ENCODE measurements around the gene RALGAPA2.
A peak's percentile ranks its signal among the peaks of the same experiment; 100 is the strongest.

RALGAPA2 gene

DNA sequence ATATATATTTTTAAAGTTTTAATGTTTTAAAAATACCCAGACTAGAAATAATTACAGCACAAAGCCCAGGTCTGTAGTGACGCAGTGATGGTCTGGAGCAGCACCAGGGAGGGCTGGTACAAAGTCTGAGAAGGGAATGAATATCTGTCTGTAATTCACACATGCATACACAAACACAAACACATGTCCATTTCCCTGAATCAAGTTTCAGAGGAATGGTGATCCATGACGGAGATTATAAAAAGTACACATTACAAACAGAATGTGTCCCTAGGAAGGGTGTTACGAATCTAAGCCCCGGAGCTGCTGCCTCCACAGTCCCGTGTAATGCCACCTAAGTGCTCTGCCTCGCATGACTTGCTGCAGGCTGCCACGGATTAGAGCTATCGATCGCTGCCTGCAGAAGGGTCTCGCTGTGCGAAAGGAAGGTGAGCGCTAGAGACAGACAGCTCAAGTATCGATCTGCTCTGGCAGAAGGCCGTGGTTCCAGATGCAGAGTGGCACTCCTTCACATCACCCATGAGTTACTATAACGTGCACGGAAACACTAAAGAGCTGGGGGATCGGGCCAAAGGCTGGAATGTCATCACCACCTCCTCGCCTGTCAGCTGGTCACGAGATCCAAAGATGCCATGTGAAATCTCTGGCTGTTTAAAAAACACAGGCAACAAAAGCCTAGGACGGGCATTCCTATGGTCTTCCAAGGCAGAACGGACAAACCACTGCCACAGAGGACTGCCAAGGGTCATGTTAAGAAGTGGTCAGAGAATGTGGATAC is 257.4 kb downstream of the RALGAPA2 start:
- no peak for DNase-seq

DNA sequence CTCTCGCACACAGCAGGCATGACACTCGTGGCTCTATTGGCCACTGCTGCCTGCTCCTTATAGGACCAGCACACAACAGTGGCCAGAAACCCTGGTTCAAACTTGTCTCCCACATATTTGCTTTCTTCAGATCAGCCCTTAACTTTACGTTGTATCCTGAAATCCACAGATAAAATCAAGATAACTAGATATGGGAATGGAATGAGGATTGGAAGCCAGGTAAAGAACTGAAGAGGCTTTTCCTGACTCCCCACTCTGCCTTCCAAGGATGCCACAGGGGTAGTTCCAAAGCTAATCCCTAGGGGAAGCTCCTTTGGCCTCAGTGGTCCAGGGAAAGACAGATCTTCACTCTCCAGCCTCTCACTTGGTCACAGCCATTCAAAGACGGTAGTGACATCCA is 258.1 kb downstream of the RALGAPA2 start:
- no peak for DNase-seq

DNA sequence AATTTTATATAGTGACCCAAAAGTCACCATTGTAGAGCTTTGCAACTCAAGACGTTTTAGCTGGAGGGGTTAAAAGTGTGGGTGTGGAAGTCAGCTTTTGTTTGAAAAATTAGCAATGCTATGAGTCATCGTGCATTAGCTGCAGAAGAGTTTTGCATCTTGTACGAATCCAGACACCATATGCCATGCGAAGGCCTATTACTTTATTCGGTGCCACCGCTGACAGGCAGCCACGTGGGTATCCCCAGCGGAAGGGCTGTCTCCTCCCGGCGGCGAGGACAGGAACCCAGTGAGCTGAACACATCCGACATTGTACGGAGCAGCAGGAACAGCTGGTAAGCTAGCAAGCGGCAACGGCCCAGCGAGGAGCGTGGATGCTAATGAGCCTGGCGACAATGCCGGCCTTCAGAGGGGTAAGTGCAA is 260.2 kb downstream of the RALGAPA2 start:
- peak; percentile 50 for DNase-seq

DNA sequence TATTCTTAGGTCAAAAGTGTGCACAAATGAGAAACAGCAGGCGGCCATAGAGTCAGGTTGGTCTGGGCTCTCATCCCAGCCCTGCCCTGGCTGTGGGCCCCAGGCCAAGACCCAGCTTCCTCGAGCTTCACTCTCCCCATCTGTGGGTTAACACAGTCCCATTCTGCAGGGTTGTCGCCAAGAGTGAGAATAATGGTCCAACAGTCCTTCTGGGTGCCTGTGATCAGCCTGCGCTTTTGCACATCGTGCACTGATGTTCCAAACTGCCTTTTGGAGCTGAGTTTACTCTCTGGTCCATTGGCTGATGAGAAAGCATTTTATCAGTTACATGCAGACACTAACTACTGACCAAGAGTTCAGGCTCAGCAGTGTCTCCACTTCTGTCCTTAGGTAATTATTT is 261.9 kb downstream of the RALGAPA2 start:
- no peak for DNase-seq

DNA sequence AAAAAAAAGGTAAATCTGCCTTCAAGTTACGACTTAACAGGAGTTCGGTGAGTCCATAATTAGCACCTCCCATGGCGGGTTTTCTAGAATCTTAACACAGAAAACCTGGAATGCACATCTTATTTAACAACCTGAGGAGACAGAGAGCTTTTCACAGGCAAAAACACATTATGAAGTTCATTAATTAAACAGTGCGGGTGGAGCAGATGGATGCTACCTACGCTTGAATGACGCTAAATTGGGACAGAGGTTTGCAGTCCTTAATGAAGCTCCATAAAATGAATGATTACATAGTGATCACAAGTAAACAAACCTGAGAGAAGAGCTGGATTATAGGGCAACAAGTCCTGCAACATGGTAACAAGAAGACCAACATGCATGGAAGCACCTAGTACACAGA is 263.6 kb downstream of the RALGAPA2 start:
- DNase-seq, result no peak

DNA sequence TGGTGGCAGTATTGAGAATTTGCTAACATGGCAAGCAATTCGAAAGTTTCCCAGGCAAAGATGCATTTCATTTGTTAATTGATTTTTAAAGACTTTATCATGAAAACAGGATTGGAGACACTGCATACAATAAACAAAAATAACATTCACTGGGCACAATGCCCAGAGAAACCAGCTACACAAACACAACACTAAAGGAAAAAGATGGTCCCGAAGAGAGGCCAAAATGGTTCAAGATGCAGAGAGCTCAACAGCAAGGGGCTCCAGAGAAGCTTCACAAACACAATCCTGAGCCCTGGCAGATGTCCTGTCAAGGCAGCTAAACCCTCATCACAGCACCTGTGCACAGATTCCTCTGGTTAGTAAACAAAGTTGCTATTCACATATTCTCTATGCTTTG is 265.2 kb downstream of the RALGAPA2 start:
- no peak for DNase-seq

DNA sequence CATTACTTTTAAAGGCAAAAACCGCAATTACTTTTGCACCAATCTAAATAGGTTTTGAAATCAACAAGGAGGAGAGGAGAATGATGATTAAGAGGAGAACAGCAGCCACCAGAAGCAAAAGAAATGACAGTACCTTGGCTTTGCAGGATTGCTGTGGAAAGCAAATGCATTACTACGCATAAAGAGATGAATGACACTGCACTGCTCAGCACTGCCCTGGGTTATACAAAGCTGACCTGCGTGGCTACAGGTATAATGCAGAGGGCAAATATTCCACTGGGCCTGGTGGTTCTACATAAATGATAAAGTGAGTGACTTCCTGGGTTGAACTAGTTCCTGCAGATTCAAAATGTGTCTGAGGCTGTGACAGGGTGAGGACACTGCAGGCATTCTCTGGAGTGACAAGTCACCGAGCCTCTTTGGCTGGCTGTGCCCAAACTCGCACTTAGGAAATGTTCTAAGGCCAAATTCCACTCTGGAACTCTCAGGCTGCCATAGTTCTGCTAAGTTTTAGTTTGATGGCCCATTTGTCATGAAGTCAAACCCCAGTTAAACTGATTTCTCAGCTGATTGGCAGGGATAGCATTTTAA is 265.9 kb downstream of the RALGAPA2 start:
- DNase-seq, result no peak

DNA sequence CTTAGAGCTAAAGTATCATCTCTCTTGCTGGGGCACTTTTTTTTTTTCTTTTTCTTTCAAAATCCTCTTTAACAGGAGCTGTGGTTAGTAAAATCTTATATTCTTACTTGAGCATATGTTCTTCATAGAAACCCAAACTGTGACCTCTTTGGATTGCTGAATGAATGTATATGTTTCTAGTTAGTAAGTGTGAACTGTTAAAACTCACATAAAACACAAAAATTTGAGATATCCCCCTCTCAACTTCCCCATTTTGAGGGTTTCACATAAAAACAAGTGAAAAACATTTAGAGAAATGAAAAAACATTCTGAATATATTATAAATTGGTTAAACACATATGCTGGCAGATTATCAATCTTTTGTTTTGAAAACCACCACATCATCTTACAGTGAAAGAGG is 266.4 kb downstream of the RALGAPA2 start:
- DNase-seq, result no peak

DNA sequence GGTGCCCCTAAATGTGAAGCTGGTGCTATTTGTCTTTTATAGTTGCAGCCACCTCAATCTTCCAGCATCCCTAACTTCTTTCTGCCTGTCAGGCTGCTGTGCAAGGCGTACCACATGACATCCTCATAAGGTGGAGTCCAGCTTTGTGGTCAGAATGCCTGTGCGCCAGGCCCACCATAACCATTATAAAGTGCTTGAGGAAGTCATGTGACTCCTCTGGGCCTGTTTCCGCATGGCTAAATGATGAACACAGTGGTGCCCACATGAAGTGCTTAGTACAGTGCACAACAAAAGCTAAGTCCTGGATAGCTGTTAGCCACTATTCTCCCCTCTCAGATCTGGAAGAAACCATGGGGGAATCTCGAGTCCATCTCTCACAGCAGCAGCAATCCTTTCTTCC is 268.9 kb downstream of the RALGAPA2 start:
- DNase-seq, result no peak

DNA sequence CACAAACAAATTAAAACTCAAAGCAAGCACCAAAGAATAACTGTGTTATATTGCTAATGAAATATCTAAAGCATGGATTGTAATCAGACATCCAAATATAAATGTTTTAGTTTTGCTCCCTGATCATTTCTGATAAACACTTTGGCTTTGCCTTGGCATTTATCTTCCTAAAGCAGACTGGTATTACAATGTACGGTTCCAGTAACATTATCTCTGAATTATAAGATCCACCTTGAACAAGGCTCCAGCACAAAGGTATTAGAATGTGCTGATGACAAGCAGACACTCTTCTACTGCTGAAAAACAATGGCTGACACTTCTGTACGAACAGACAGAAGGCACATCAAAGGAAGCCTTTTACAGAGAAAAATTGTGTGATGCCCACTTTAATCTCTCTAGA is 270.0 kb downstream of the RALGAPA2 start:
- no peak for DNase-seq

DNA sequence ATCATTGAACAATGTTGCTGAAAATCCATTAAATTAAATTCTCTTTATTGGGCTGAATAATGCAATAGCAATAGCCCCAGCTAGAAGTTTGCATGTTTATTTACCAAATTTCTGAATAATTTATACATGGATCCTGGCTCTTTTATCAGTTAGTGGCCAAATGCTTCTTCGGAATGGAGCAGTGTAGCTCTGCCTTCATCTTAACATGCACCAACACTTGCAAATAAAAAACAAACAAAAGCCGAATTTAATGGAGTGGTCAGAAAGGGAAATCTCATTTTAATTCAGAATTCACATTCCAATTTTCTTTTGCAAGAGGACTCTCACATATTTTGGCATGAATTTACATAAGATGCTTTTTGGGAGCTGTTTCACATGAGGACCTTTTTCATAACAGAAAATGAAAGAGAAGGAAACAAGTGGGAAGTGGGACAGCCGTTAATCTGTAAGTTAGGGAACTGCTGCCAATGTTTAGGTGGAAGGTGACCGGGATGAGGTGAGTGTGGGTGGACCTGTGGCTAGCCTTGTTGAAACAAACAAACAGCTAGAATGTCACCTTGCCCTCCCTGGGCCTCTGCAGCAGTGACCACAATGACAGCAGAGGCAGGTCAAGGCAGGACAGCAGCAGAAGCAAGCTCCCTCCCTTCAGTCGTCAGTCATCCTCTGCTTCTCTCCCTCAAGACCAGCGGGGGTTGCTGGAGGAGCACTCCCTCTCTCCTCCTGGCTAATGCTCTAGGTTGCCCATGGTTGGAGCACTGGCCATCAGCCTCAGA is 271.4 kb downstream of the RALGAPA2 start:
- no peak for DNase-seq

DNA sequence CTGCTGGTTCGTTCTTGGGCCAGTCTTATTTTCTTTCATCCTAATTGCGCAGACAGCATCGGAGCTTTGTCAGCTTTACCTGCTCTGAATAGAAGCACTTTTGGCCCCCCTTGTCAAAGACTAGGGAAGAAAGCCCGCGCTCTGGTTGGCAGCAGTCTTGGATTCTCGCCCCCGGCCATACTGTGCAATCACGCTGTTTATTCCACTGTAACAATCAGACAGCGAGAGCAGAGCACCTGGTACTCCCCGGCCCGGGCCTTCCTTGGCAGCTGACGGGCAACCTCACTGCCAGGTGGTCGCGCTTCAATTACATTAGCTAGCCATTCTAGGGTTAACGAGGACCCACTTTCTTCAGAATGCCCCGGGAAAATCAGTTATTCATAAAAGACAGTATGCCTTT is 272.0 kb downstream of the RALGAPA2 start:
- DNase-seq, result no peak

DNA sequence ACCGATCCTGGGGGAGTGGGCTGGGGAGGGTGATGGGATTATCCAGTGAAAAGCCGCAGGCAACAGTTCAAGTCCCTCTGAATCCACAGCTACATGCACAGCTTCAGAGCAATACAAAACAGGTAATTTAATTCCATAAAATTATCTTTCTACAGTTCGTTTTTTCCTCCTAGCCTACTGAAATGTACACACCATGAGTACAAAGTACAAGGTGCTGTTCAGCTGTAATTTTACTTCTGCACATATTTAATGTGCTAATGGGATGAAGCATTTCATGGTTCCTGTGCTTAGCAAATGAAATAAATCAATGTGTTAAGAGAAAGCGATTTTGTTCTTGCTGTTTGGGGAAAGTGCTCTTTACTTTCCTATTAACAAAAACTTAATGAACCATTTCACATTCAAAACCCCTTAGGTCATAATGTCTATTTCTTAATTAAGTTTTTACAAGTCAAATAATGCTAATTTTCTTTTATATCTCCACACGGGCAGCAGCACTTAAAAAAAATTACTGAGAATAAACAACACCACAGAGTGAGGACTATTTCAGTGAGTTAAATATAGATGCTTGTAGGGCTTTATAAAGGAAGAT is 272.7 kb downstream of the RALGAPA2 start:
- DNase-seq, result no peak

DNA sequence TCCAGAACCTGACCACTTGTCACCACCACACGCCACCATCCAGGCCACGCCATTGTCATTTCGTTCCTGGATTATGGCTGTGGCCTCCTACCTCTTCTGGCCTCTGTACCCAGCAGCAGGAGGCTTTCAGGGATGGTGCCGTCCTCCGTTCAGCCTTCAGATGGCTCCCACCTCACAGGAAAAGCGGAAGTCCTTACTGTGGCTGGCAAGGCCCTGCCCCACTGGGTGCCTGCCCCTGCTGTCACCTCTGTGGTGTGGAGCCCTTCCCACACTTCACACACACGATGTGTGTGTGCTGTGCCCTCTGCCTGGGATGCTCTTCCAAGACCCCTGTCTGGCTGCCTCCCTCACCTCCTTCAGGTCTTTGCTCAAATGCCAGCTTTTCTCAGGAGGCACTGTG is 275.1 kb downstream of the RALGAPA2 start:
- DNase-seq, result no peak

DNA sequence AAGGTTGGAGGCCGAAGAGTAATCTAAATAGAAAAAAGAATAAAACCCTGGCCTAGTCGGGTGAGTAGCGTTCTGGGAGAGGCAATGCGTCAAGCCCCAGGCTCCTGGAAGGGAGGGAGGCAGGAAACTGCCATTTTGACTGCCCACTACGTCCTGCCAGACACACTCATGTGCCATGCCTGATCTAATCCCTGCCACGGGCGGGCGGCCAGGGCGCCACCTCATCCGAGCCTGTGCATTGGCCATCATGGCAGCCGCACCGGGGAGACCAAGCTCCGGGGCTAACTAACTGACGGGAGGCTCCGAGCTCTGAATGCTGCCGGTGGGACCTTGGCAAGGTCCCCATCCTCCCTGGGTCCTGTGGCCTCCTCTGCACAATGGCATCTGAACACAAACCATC is 275.8 kb downstream of the RALGAPA2 start:
- no peak for DNase-seq

DNA sequence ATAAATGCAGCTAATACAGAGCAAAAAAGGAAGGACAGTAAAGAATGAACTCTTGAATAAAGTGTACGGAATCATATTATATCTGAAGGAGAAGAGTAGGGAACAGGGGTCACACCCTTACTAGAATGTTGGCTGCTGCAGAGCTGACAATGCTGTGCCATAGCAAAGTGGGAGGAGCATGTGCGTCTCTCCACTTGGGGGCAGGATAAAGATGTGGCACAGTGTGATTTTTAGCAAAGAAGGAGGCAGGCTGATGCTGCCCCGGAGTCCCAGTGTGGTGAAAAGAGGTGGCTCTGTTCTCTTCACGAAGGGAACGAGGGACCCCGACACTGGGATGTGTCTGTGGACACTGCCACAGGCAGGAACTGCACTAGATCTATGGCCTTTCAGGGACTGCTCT is 277.0 kb downstream of the RALGAPA2 start:
- no peak for DNase-seq

DNA sequence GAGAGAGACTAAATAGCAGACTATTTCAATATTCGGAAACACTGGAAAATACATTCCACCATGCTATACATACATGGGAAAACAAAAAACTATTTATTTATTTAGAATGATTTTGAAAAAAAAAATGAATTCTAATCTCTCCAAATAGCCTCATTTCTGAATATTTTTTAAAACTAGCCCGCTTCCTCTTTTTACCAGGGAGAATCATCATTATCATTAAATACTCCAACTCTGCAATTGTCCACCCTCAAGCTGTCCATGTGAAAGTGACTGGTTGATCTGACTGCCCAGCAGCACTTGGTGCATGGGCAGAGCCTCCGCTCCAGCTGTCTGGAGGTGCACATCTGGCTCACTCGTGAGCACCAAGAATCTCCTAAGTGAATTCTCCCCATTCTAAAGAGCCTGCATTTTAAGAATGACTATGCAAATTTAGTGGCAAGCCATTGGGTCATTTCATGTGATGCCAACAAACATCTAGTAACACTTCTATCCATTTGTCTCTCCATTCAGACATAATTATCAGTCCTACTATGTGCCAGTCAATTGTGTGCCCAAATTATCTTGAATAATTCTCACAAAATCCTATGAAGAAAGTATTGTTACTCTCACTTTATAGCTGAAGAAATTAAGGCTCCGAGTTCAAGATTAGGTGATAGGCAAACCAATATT is 279.7 kb downstream of the RALGAPA2 start:
- DNase-seq, result no peak

DNA sequence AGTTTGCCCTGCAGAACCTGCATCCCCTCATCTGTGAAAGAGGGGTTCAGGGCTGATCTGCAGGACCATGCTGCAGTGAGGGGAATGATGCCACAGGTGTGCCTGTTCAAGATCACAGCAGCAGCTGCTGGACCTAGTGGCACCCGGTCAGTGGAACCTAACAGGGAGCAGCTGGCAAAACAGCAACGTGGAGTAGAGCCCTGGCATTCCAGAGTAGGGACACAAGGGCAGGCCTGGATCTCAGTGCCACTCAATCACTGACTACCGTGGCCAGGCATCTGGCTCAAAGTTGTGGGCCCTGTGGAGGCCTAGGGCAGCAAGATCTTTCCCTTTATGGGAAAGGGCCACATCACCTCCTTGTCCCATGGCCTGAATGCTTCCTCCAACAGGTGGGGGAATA is 282.4 kb downstream of the RALGAPA2 start:
- DNase-seq, result no peak

DNA sequence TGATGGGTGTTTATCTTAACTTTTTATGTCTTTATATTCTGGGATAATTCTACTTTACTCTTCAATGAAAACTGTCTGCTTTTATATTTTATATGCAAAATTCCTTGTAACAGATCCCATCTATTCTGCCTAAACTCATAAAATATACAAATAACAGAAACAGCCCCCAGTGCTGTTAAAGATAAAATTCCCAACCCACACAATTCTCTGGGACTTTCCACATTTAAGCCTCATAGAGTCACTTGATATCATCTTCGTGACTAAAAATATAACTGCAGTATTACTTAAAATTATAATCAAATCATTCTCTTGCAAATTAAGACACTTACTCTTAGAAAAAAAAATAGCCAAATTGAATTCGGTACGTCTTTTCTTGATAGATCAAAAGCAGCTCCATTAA is 284.4 kb downstream of the RALGAPA2 start:
- DNase-seq, result no peak

DNA sequence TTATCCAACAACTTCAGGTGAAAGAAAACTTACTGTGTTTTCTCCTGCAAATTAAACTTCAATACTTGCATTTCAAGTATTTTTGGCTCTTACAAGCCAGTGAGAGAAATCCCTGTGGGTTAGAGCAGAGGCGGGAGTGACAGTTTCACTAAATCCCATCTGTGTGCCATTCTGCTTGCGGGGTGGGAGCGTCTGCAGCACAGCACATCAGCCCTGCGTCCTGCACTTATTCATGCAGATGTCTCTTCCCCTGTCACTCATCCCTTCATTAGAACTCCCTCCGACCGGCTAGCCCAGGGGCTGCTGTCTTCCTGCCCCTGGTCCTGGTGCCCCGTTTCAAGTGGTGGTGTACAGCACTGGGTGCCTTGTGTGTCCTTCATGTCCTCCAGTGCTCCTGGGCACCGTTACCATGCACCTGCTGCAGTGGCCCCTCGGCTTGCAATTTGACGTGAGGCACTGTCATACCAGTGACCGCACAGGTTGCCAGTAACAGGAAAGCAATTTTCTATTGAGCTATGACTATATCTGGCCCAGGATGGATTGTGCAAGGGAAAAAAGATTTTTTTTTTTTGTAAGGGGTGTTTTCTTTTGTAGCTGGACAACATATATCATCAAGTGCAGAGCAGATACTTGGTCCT is 285.1 kb downstream of the RALGAPA2 start:
- DNase-seq, result no peak

DNA sequence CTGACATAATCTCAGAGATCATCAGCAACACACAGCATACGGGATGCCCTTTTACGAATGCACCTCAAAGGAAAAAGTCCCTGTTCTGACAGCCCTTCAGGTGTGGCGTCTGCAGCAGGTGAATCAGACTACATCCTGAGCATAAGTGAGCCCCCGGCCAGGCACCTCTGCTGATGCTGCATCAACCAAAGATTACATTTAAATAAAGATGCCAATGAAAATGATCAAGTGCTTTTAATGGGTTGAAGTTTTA is 285.9 kb downstream of the RALGAPA2 start:
- no peak for DNase-seq

DNA sequence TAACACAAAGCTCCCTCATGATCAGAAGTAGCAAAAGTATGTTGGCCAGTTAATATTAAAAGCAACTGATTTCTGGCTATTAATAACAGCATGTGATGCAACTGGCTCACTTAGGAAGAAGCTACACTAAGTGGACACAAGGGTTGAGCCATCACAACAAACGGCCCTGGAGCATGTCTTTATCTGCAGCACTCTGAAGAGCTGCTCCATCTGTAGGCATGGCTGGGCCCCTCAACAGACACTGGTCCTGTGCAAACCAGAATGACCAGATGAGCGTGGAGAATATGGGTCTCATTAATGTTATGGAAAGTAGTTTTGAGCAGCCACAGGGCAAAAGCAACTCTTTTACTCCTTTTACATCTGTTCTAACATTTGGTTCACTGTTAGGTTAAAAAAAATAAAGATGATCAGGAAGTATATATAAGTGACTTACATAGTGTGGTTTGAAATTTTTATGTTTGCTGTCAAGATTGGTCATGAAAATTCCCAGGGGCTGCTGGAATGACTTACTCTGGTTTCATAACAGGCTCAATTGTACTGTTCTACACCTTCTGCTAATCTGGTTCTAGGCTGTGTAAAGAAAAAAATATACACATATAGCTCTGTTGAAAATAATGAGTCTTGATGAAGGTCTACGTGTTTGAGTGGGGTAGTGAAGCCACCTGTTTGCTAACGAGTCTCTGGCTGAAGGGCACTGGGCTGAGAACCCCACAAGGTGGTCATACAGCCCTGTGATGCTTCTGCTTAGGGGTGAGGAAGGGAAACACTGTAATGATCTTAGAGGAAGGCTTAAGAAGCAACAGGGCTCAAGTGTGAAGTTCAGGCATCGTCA is 286.4 kb downstream of the RALGAPA2 start:
- no peak for DNase-seq
